Cardiac septum (tissue), 1 donor: ENCODE data around the gene CDRT4. TPM values are rescaled to one million over a fixed set of nuclear protein-coding genes. Genes with fewer than 3 reads are reported as not detected.

Experiments
- DNase-seq: peaks from one replicate; pipeline ENCODE4 v3.0.0-alpha.2; 2020; ENCODE audit warnings: low spot score
- intact Hi-C: fragments of 100-400 bp; cut with DNase I; formaldehyde crosslinking; loops from one replicate; pipeline ENCODE4 v1.14.0; 2022
- total RNA-seq: library from RNA; stranded (reverse); fragmentation: NEBNext Ultra II Directional; extraction: Animal tissue kit (Norgen Biotek cat#: 25700); gene quantifications from one replicate; pipeline ENCODE4 v1.2.1, GENCODE V29; 2021
- donor health status: DM: no; HTN: no; CAD: no.

Gene CDRT4
- total RNA-seq, 1 donor from 2014 or later: 1.8 TPM

GRCh38 chr17:15406081-15406480, 61.3 kb downstream of the CDRT4 start:
- no peak for DNase-seq
- intact Hi-C loops: no loop called here

GRCh38 chr17:15405058-15405415, 62.4 kb downstream of the CDRT4 start:
- intact Hi-C loops: no loop called here
- no peak for DNase-seq

GRCh38 chr17:15404106-15405057, 63.0 kb downstream of the CDRT4 start:
- intact Hi-C loops: no loop called here
- DNase-seq: no peak

GRCh38 chr17:15403276-15403939, 64.0 kb downstream of the CDRT4 start:
- DNase-seq: no peak

GRCh38 chr17:15399443-15399842, 68.0 kb downstream of the CDRT4 start:
- intact Hi-C loops: no loop called here
- DNase-seq: no peak

More at GRCh38 chr17:15403276-15403939, 64.0 kb downstream of the CDRT4 start:
- intact Hi-C loops: no loop called here

GRCh38 chr17:15398736-15399331, 68.6 kb downstream of the CDRT4 start:
- intact Hi-C loops: no loop called here
- no peak for DNase-seq

GRCh38 chr17:15398291-15398690, 69.1 kb downstream of the CDRT4 start:
- no peak for DNase-seq

GRCh38 chr17:15397620-15398019, 69.8 kb downstream of the CDRT4 start:
- intact Hi-C loops: no loop called here
- no peak for DNase-seq

More at GRCh38 chr17:15398291-15398690, 69.1 kb downstream of the CDRT4 start:
- intact Hi-C loops: no loop called here

GRCh38 chr17:15395091-15395490, 72.3 kb downstream of the CDRT4 start:
- DNase-seq: no peak
- intact Hi-C loops: no loop called here

- intact Hi-C loops: no loop called here
- DNase-seq: no peak
These were observed 74.0 kb downstream of the CDRT4 start for GRCh38 chr17:15393414-15393813.

GRCh38 chr17:15392326-15392741, 75.1 kb downstream of the CDRT4 start:
- intact Hi-C loops: no loop called here
- DNase-seq: no peak

- DNase-seq: no peak
- intact Hi-C loops: no loop called here
These were observed 78.9 kb downstream of the CDRT4 start for GRCh38 chr17:15388356-15389041.

- intact Hi-C loops: no loop called here
- DNase-seq: no peak
These were observed 81.3 kb downstream of the CDRT4 start for GRCh38 chr17:15386083-15386482.

Other genes starting within 250 kb of the CDRT4 start
- 91.8 TPM for gene PMP22, start 202.3 kb downstream of the CDRT4 start, total RNA-seq
- 0.86 TPM for gene TEKT3, start 126.0 kb downstream of the CDRT4 start, total RNA-seq
- 6.9 TPM for gene TVP23C, start 95.9 kb upstream of the CDRT4 start, total RNA-seq
- gene FBXW10B, start 152.1 kb upstream of the CDRT4 start, total RNA-seq: 1.2 TPM
- 22.6 TPM for gene TRIM16, start 216.7 kb upstream of the CDRT4 start, total RNA-seq
- 13.8 TPM for gene ZNF286A, start 232.1 kb upstream of the CDRT4 start, total RNA-seq